ENCODE measurements around the gene PCBD1.

PCBD1 gene

GRCh38 chr10:70912556-70912955 lies 24.2 kb upstream of the PCBD1 start:
- DNase-seq (ENCODE audit: insufficient read length, low spot score) (no peak), FAIRE-seq (no peak)
- TF ChIP-seq, protein P1, sequence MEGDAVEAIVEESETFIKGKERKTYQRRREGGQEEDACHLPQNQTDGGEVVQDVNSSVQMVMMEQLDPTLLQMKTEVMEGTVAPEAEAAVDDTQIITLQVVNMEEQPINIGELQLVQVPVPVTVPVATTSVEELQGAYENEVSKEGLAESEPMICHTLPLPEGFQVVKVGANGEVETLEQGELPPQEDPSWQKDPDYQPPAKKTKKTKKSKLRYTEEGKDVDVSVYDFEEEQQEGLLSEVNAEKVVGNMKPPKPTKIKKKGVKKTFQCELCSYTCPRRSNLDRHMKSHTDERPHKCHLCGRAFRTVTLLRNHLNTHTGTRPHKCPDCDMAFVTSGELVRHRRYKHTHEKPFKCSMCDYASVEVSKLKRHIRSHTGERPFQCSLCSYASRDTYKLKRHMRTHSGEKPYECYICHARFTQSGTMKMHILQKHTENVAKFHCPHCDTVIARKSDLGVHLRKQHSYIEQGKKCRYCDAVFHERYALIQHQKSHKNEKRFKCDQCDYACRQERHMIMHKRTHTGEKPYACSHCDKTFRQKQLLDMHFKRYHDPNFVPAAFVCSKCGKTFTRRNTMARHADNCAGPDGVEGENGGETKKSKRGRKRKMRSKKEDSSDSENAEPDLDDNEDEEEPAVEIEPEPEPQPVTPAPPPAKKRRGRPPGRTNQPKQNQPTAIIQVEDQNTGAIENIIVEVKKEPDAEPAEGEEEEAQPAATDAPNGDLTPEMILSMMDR (IDR thresholded peaks at IDR 0.05; ENCODE audit: insufficient read depth, missing control alignments), result no peak

DNA sequence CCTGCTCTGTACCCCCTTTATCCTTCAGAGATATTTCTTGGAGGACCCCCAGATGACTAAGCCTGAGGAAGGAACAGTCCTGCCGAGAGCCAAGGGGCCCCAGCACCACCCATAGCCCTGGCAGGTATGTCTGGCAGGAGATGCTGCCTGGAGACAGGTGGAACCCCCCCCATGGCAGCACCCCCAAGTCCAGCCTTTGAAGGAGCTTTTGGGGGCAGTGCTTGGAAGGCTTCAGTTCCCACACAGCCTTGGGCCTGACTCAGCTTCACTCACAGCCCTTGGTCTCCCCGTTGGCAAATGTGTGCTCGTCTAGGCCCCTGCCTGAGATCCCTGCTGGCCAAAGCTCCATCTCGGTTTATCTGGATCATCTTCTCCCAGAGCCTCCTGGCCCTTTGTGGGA lies 23.0 kb upstream of the PCBD1 start:
- TF ChIP-seq, protein P1 (IDR thresholded peaks at IDR 0.05; ENCODE audit: insufficient read depth, missing control alignments), result no peak
- FAIRE-seq, result no peak
- no peak for DNase-seq (ENCODE audit: insufficient read length, low spot score)

DNA sequence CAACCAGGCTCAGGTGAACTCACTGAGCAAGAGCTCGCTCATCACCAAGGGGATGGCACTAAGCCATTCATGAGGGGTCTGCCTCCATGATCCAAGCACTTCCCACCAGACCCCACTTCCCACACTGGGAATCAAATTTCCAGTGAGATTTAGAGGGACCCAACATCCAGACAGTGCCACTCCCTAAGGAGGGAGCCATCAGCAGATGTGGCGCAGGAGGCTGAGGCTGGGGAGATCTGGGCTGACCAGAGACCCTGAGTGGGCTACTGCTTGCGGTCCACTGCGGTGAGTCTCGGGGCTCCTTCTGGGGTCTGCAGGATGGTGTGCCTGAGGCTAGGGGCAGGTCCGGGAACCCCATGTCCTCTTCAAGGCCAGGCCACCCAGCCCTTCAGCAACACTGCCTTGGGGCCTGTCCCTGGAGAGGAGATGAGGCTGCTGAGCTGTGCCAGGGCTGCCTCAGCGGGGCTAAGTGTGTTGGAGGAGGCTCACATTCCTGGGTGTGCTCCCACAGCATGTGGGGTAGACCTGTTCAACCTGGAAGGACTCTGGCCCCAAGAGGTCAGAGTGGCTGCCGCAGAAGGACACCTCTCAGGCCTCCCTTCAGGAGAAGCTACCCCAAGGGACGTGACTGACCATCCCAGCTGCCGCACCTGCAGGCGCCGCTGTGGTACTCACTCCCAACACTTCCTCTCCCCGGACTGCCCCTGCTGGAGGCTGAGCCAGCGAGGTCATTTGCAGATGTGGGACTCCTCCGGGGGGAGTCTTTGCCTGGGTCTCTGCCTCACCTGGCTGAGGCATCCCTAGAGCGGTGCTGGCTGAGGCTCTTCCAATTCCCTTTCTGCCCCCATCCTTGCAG lies 22.3 kb upstream of the PCBD1 start:
- no peak for DNase-seq (ENCODE audit: insufficient read length, low spot score)
- TF ChIP-seq, protein P1 (IDR thresholded peaks at IDR 0.05; ENCODE audit: insufficient read depth, missing control alignments), result no peak
- no peak for FAIRE-seq

GRCh38 chr10:70909326-70909935 lies 21.1 kb upstream of the PCBD1 start:
- TF ChIP-seq, protein P1 (IDR thresholded peaks at IDR 0.05; ENCODE audit: insufficient read depth, missing control alignments), result no peak
- FAIRE-seq (no peak), DNase-seq (ENCODE audit: insufficient read length, low spot score) (no peak)

DNA sequence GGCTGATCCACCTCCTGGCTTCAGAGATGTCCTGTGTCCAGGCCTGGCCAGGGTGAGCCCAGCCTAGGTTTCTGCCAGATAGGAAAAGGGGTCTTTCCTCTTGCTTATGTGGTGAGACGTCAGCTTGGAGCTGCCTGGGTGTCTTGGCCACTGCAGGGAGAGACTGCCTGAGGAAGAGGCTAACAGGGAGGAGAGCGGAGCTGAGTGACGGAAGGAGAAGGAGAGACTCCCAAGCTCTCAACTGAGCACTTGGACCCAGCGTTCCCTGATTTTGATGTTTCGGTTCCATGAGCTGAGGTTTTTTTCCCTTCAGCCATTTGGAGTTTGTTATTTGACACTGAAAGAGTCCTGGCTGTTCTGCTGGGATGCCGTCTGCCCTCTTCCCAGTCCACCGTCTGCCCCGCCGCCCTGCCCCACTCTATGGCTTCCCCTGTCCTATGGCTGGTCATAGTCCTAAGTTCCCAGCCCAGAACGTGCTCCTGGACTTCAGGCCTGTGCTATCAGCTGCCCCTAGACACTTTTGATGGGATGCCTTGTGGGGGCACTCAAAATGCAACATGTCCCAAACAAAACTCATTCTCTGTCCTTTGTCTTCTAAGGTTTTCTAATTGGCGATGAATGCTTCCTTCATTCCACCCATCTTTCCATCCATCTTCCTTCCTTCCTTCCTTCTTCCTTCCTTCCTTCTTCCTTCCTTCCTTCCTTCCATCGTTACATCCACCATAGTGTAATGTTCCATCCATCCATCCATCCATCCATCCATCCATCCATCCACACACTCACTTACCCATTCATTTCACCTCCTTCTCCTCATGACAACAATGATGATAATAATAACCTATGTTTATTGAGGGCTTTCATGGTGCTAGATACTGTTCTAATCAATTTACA lies 20.3 kb upstream of the PCBD1 start:
- DNase-seq (ENCODE audit: insufficient read length, low spot score) (no peak), FAIRE-seq (no peak)
- TF ChIP-seq, protein P1 (IDR thresholded peaks at IDR 0.05; ENCODE audit: insufficient read depth, missing control alignments), result no peak

DNA sequence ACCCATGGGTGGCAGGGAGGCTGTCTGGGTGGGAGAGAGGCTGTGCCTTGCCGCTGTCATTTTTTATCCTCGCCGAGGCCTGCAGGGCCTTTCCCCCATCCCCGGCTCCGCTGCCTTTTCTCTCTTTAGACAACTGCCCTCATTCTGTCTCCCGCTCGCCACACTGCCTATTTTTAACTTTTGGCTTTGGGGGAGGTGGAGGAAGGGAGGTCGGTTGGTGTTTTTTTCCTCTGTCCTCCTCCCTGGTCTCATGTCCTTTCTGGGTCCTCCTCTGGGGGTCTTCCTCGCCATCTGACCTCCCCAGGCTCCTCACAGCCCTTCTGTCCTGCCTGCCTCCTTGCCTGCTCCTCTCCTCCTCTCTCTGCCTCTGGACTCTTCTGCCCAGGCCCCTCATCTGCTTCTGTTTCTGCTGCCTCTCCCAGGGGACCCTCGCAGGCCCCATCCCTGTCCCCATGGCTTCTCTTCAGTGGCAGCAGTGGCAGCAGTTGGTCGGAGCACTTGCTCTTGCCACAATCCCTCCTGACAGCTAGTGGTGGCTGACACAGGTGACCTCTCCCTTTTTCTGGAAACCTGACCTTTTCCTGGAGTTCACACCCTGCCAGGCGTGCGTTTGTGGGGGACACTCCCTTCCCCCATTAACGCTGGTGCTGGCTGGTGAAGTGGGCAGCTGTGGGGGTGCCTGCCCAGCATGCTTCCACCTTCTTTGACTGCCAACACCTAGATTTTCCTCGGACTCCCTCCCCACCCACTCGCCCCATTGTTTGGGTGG lies 19.5 kb upstream of the PCBD1 start:
- TF ChIP-seq, protein P1 (IDR thresholded peaks at IDR 0.05; ENCODE audit: insufficient read depth, missing control alignments), result no peak
- no peak for FAIRE-seq
- DNase-seq (ENCODE audit: insufficient read length, low spot score), result no peak

Data from D721Med (cell line).